HL-60/S4 treated with retinoic acid at 250 ng/mL for 4 days and 3 days (cell line): ENCODE measurements around the gene MYO15A.

Source experiments
- in situ Hi-C: fragments of 300-500 bp; cut with MboI; formaldehyde crosslinking; loops from 2 replicates; pipeline ENCODE4 v1.7.0; 2022; ENCODE audit warnings: low sequenced_read_pairs

MYO15A gene

GRCh38 chr17:18182110-18182977, 73.8 kb downstream of the MYO15A start:
- in situ Hi-C loops = no loop called here

GRCh38 chr17:18182978-18183333, 74.4 kb downstream of the MYO15A start:
- in situ Hi-C loops = no loop called here

GRCh38 chr17:18183334-18184142, 75.0 kb downstream of the MYO15A start, which contains the start of gene ALKBH5:
TSS of gene ALKBH5 (plus strand) at chr17:18183828. CDS start at chr17:18184244, 416 bp downstream.
- in situ Hi-C loops = no loop called here

GRCh38 chr17:18184143-18185031, 75.8 kb downstream of the MYO15A start:
- in situ Hi-C loops = no loop called here

GRCh38 chr17:18185391-18185790, 76.8 kb downstream of the MYO15A start:
- in situ Hi-C loops = no loop called here

GRCh38 chr17:18185832-18186626, 77.5 kb downstream of the MYO15A start:
- in situ Hi-C loops = no loop called here

- in situ Hi-C loops = no loop called here
These were observed 78.0 kb downstream of the MYO15A start for GRCh38 chr17:18186627-18186982.

- in situ Hi-C loops = no loop called here
These were observed 78.7 kb downstream of the MYO15A start for GRCh38 chr17:18187226-18187625.

GRCh38 chr17:18187821-18188761, 79.5 kb downstream of the MYO15A start:
- in situ Hi-C loops = no loop called here

GRCh38 chr17:18190628-18191235, 82.2 kb downstream of the MYO15A start:
- in situ Hi-C loops = no loop called here

- in situ Hi-C loops = no loop called here
These were observed 82.7 kb downstream of the MYO15A start for GRCh38 chr17:18191236-18191667.

- in situ Hi-C loops = no loop called here
These were observed 83.4 kb downstream of the MYO15A start for GRCh38 chr17:18191967-18192366.

- in situ Hi-C loops = no loop called here
These were observed 85.8 kb downstream of the MYO15A start for GRCh38 chr17:18194394-18194793.

- in situ Hi-C loops = no loop called here
These were observed 86.2 kb downstream of the MYO15A start for GRCh38 chr17:18194804-18195203.

GRCh38 chr17:18195246-18195645, 86.7 kb downstream of the MYO15A start:
- in situ Hi-C loops = no loop called here

- in situ Hi-C loops = no loop called here
These were observed 89.1 kb downstream of the MYO15A start for GRCh38 chr17:18197535-18198194.

GRCh38 chr17:18198530-18198929, 90.0 kb downstream of the MYO15A start:
- in situ Hi-C loops = no loop called here

- in situ Hi-C loops = no loop called here
These were observed 92.6 kb downstream of the MYO15A start for GRCh38 chr17:18201108-18201507.
